NCI-H510A treated with DMSO at 0.1 percent for 48 hours (cell line): Measurements from ENCODE around the gene SRSF3.
"Not testable (repeated sequence)": the region's sequence is repeated elsewhere in the genome, so short reads cannot be mapped to it uniquely, and the experiment has no call there.

Experiments
- DNase-seq: peaks from one replicate; lab custom pipeline; 2025; lab: John Stamatoyannopoulos, UW

SRSF3 gene

DNA sequence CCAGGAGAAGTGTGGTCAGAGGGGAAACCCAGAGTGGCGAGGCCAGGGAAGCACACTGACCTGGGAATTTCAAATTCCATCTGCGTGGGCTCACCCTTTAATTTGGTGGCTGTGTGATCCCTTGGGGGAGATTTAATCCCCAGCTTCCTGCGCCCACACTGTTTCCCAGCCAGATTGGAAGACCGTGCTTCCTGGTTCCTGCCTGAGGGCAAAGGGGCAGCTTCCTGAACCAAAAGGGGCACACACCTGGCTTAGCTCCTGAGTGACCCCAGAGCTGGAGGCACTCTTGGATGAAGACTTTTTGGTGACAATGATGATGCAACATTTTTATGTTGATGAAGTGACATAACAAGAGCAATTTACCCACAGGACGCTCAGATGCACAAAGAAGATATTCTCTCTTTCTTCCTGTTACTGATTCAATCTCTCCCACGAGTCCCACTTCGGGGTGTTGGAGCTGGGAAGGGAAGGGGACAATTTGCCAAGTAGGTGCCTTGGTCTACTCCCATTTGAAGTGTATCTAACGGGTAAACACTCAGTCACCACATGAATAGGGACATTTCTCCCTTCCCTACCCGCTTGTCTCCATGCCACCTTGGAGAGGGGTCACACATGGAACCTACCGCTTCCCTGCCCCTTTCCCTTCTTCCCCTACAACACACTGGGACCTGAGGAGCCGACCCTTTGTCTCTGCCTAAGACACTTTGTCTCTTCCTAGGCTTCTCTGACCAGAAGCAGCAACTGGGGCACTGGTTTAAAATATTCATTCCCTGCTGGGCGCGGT is 55.7 kb downstream of the SRSF3 start:
- DNase-seq = no peak

- DNase-seq = no peak
These were observed 56.8 kb downstream of the SRSF3 start for GRCh38 chr6:36650848-36651478.

GRCh38 chr6:36651659-36652379 is 57.7 kb downstream of the SRSF3 start:
- no peak for DNase-seq

GRCh38 chr6:36654469-36654868 is 60.3 kb downstream of the SRSF3 start:
- DNase-seq = not testable (repeated sequence)
